Erythroblast (primary cell): Measurements from ENCODE around the gene EYS.

Experiments used
- GATA1 ChIP-seq: IDR thresholded peaks from 2 replicates; pipeline ENCODE4 v1.6.1; 2011; ENCODE audit warnings: low read depth, mild to moderate bottlenecking, control low read depth, low read length, moderate library complexity
- POLR2A ChIP-seq: IDR thresholded peaks from 2 replicates; pipeline ENCODE4 v1.6.1; 2011; ENCODE audit warnings: mild to moderate bottlenecking, low read length

GRCh38 chr6:64683682-64684081 lies 1023.3 kb downstream of the EYS start:
- TF ChIP-seq POLR2A: no peak
- no peak for TF ChIP-seq GATA1
